Calu3 (cell line): ENCODE data around the gene CEP295NL. TPM values are rescaled to one million over a fixed set of nuclear protein-coding genes. Genes with fewer than 3 reads are reported as not detected.
"Not testable (repeated sequence)": the region's sequence is repeated elsewhere in the genome, so short reads cannot be mapped to it uniquely, and the experiment has no call there.

Source experiments
- BruUV-seq: library from RNA; stranded (reverse); fragments of 400-500 nt; replicated peaks from 2 replicates; lab custom pipeline; 2021; lab: Mats Ljungman, UMichigan
- CTCF ChIA-PET: fragments of 300-600 bp; sonication (Branson Sonifier 250); formaldehyde crosslinking; loops from one replicate; lab custom pipeline; 2022; ENCODE audit warnings: antibody characterized with exemption; lab: Charles Lee
- DNase-seq: peaks from one replicate; pipeline ENCODE4 v3.0.0; 2022
- H3K27ac Mint-ChIP-seq: one replicate; pipeline ENCODE4 v1.8.0; 2022; ENCODE audit warnings: mixed read lengths; ENCODE audit not compliant: unreplicated experiment
- H3K27me3 Mint-ChIP-seq: one replicate; pipeline ENCODE4 v1.8.0; 2022; ENCODE audit warnings: mixed read lengths; ENCODE audit not compliant: unreplicated experiment
- H3K36me3 Mint-ChIP-seq: one replicate; pipeline ENCODE4 v1.8.0; 2022; ENCODE audit warnings: mild to moderate bottlenecking, moderate library complexity, mixed read lengths; ENCODE audit not compliant: insufficient read depth, unreplicated experiment
- H3K4me1 Mint-ChIP-seq: one replicate; pipeline ENCODE4 v1.8.0; 2022; ENCODE audit warnings: mild to moderate bottlenecking, low read depth, mixed read lengths; ENCODE audit not compliant: unreplicated experiment
- H3K4me3 Mint-ChIP-seq: one replicate; pipeline ENCODE4 v1.8.0; 2022; ENCODE audit warnings: mild to moderate bottlenecking, low read depth, moderate library complexity, mixed read lengths; ENCODE audit not compliant: unreplicated experiment
- H3K9me3 Mint-ChIP-seq: one replicate; pipeline ENCODE4 v1.8.0; 2022; ENCODE audit warnings: low read depth, mixed read lengths; ENCODE audit not compliant: unreplicated experiment
- intact Hi-C: fragments of 100-400 bp; cut with micrococcal nuclease; formaldehyde crosslinking; loops from one replicate; pipeline ENCODE4 v1.10.0; 2022; ENCODE audit not compliant: unreplicated experiment
- total RNA-seq: library from RNA; stranded (reverse); gene quantifications from 2 replicates; pipeline ENCODE4 v1.2.3, GENCODE V29; 2022
- TF ChIP-seq, protein P1 (sequence below): fragments of 200-600 bp; IDR thresholded peaks from one replicate; pipeline ENCODE4 v1.8.0; 2022; ENCODE audit warnings: antibody characterized with exemption; ENCODE audit not compliant: unreplicated experiment

Gene CEP295NL
- total RNA-seq, 1 experiment from 2014 or later, result 4.6 TPM

DNA sequence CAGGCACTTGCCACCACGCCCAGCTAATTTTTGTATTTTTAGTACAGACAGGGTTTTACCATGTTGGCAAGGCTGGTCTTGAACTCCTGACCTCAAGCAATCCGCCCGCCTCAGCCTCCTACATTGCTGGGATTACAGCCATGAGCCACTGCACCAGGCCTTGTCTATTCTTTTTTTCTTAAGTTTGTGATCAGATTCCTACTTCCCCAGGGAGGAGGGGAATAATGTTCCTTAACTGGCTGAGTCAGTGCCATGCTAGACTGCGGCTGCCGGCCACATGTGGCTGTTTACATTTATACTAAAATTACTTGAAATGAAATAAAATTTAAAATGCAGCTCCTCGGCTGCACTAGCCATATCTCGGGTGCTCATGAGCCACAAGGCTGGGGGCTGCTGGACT, 34.6 kb downstream of the CEP295NL start:
- DNase-seq, result no peak
- Mint-ChIP-seq H3K36me3 (peaks cover 68% of the 10 kb centered on the region), H3K27me3 (no peaks in the 10 kb centered on the region), H3K4me1 (peaks cover 10% of the 10 kb centered on the region), H3K27ac (no peak overlapping the region), H3K4me3 (no peak overlapping the region), H3K9me3 (no peaks in the 10 kb centered on the region)
- TF ChIP-seq, protein P1, sequence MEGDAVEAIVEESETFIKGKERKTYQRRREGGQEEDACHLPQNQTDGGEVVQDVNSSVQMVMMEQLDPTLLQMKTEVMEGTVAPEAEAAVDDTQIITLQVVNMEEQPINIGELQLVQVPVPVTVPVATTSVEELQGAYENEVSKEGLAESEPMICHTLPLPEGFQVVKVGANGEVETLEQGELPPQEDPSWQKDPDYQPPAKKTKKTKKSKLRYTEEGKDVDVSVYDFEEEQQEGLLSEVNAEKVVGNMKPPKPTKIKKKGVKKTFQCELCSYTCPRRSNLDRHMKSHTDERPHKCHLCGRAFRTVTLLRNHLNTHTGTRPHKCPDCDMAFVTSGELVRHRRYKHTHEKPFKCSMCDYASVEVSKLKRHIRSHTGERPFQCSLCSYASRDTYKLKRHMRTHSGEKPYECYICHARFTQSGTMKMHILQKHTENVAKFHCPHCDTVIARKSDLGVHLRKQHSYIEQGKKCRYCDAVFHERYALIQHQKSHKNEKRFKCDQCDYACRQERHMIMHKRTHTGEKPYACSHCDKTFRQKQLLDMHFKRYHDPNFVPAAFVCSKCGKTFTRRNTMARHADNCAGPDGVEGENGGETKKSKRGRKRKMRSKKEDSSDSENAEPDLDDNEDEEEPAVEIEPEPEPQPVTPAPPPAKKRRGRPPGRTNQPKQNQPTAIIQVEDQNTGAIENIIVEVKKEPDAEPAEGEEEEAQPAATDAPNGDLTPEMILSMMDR, result no peak
- CTCF ChIA-PET, result interaction anchor here (1.2 kb wide), 1 partner anchor 66 kb away, joined by 3 read pairs; no protein-coding TSS in a partner anchor
- no TSS peak for BruUV-seq
- intact Hi-C loops, result loop anchor here (5.0 kb wide), 1 partner anchor 104 kb away; no protein-coding TSS in a partner anchor

DNA sequence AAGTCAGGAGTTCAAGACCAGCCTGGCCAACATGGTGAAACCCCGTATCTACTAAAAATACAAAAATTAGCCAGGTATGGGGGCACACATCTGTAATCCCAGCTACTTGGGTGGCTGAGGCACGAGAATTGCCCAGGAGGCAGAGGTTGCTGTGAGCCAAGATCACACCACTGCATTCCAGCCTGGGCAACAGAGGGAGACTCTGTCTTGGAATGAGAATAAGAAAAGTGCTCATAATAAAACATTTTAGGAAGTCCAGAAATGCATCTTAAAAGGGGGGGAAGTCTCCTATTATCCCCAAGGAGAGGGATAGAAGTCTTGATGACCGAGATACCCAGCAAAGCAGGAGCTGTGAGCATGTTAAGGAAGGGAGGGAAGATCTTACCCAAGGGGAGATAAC, 36.0 kb downstream of the CEP295NL start:
- intact Hi-C loops, result loop anchor here (5.0 kb wide), 1 partner anchor 105 kb away; no protein-coding TSS in a partner anchor
- H3K27me3 Mint-ChIP-seq, DNase-seq, H3K27ac Mint-ChIP-seq, H3K4me3 Mint-ChIP-seq, H3K9me3 Mint-ChIP-seq, BruUV-seq: not testable (repeated sequence)
- Mint-ChIP-seq H3K4me1 (peaks cover 17% of the 10 kb centered on the region), H3K36me3 (peaks cover 75% of the 10 kb centered on the region)
- CTCF ChIA-PET, result interaction anchor here (1.7 kb wide), 1 partner anchor 32 kb away, joined by 8 read pairs; no protein-coding TSS in a partner anchor

DNA sequence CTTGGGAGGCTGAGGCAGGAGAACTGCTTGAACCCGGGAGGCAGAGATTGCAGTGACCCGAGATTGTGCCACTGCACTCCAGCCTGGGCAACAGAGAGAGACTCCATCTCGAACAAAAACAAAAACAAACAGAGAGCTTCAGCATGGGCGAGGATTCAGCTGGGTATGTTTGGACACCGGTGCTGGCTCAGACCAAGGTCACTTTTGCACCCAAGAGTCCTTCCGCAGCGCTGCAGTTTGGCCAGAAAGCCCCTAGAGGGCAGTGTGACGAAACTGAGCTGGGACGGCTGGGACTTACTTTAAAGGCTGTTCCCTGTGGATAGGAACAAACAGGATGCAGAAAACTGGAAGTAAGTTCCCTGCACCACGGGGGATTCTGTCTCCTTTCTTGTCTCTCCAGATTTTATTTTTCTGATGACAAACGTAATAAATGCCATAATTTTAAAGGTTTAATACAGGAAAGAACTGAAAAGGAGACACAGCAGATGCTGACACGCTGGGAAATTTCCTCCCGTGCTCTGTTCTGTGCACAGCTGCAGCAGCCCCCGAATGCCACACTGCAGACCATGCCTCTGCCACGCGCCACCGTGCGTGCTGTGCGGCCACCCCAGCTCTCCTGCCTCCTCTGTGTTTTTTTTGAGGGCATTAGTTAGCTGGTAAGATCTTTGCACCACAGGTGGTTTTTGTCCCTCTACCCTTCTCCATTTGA, 37.2 kb downstream of the CEP295NL start:
- TF ChIP-seq, protein P1, result peak; percentile 88
- Mint-ChIP-seq H3K9me3 (no peaks in the 10 kb centered on the region), H3K27me3 (no peaks in the 10 kb centered on the region), H3K4me1 (peaks cover 29% of the 10 kb centered on the region), H3K4me3 (no peak overlapping the region), H3K27ac (no peak overlapping the region), H3K36me3 (peaks cover 73% of the 10 kb centered on the region)
- CTCF ChIA-PET, result interaction anchor here (0.7 to 1.7 kb wide), 7 partner anchors 18 to 113 kb away, joined by 3 to 15 read pairs (median 4); partner anchors contain the start of gene LGALS3BP
- DNase-seq, result peak; percentile 81
- BruUV-seq, result no TSS peak
- intact Hi-C loops, result loop anchor here (5.0 kb wide), 1 partner anchor 106 kb away; no protein-coding TSS in a partner anchor

DNA sequence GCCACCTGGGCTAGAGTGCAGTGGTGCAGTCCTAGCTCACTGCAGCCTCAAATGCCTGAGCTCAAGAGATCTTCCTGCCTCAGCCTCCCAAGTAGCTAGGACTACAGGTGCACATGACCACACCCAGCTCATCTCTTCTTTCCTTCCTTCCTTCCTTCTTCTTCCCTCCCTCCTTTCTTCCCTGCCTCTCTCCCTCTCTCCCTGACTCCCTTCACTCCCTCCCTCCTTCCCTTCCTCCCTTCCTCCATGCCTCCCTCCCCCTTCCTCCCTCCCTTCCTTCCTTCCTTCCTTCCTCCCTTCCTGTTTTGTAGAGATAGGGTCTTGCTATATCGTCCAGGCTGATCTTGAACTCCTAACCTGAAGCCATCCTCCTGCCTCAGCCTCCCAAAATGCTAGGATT, 38.9 kb downstream of the CEP295NL start:
- CTCF ChIA-PET, result interaction anchor here (0.7 to 1.0 kb wide), 2 partner anchors 20 to 25 kb away, joined by 3 read pairs; no protein-coding TSS in a partner anchor
- no TSS peak for BruUV-seq
- peaks cover 56% of the 10 kb centered on the region for H3K36me3 Mint-ChIP-seq
- no peak for DNase-seq
- H3K4me1 Mint-ChIP-seq, result peaks cover 29% of the 10 kb centered on the region
- intact Hi-C loops, result no loop called here
- peak overlapping the region; percentile 42 for H3K27ac Mint-ChIP-seq
- H3K27me3 Mint-ChIP-seq, result no peaks in the 10 kb centered on the region
- TF ChIP-seq, protein P1, result no peak
- no peaks in the 10 kb centered on the region for H3K9me3 Mint-ChIP-seq
- H3K4me3 Mint-ChIP-seq, result no peak overlapping the region
